K562 (cell line): Measurements from ENCODE around the gene FBLN2. TPM values are rescaled to one million over a fixed set of nuclear protein-coding genes. Genes with fewer than 3 reads are reported as not detected.

Experiments used
- BCL6 ChIP-seq: fragments of 250-450 bp; sonication (Bioruptor Pico); IDR thresholded peaks from 2 replicates; pipeline ENCODE4 v1.4.0; 2020
- CBFA2T2 ChIP-seq: fragments of 450-650 bp; conservative IDR thresholded peaks from 2 replicates; pipeline ENCODE4 v1.6.1; 2017; ENCODE audit warnings: mild to moderate bottlenecking
- COPS2 ChIP-seq: fragments of 450-650 bp; conservative IDR thresholded peaks from 2 replicates; pipeline ENCODE4 v1.6.1; 2016; ENCODE audit warnings: mild to moderate bottlenecking, moderate library complexity
- DMBX1 ChIP-seq: fragments of 250-450 bp; sonication (Bioruptor Pico); IDR thresholded peaks from 2 replicates; pipeline ENCODE4 v1.8.0; 2022; ENCODE audit warnings: inconsistent platforms, mild to moderate bottlenecking, moderate library complexity, borderline replicate concordance
- E2F8 ChIP-seq: fragments of 450-650 bp; IDR thresholded peaks from 2 replicates; pipeline ENCODE4 v1.7.1; 2018; ENCODE audit warnings: mild to moderate bottlenecking, low read depth; ENCODE audit not compliant: partially characterized antibody
- ELF2 ChIP-seq: fragments of 250-450 bp; sonication (Bioruptor Pico); IDR thresholded peaks from 2 replicates; pipeline ENCODE4 v1.5.0; 2021; ENCODE audit warnings: mild to moderate bottlenecking
- FOXA1 ChIP-seq: fragments of 450-650 bp; IDR thresholded peaks from 2 replicates; pipeline ENCODE4 v1.6.1; 2016; ENCODE audit warnings: mild to moderate bottlenecking, borderline replicate concordance
- PYGO2 ChIP-seq: fragments of 450-650 bp; IDR thresholded peaks from 2 replicates; pipeline ENCODE4 v1.6.1; 2016; ENCODE audit warnings: mild to moderate bottlenecking, missing genetic modification characterization, moderate library complexity, missing compliant biosample characterization
- RAD51 ChIP-seq: fragments of 450-650 bp; IDR thresholded peaks from 2 replicates; pipeline ENCODE4 v1.7.1; 2016; ENCODE audit warnings: low read depth, mild to moderate bottlenecking, borderline replicate concordance
- SIN3A ChIP-seq, 2 experiments: fragments of 150-350 bp in 1 of 2; IDR thresholded peaks; 2 replicates each; pipeline ENCODE4 v1.6.1; 2011 to 2016; ENCODE audit warnings: borderline replicate concordance in 2 of 2, low read depth in 2 of 2, low read length in 2 of 2, mild to moderate bottlenecking in 2 of 2, moderate library complexity in 2 of 2; ENCODE audit not compliant: control insufficient read depth in 1 of 2
- SLC30A9 ChIP-seq: fragments of 250-450 bp; sonication (Bioruptor Pico); IDR thresholded peaks from 2 replicates; pipeline ENCODE4 v1.8.0; 2022; ENCODE audit warnings: mild to moderate bottlenecking, moderate library complexity
- SMAD1 ChIP-seq: fragments of 150-350 bp; IDR thresholded peaks from 2 replicates; pipeline ENCODE4 v1.6.1; 2014; ENCODE audit warnings: low read length, low read depth; ENCODE audit not compliant: partially characterized antibody
- ZBED1 ChIP-seq: IDR thresholded peaks from 2 replicates; pipeline ENCODE4 v1.6.1; 2014
- ZFP1 ChIP-seq: fragments of 450-650 bp; formaldehyde crosslinking; IDR thresholded peaks from 2 replicates; pipeline ENCODE4 v1.4.0; 2020; ENCODE audit warnings: mild to moderate bottlenecking, mixed read lengths
- ZSCAN29 ChIP-seq: fragments of 450-650 bp; IDR thresholded peaks from 2 replicates; pipeline ENCODE4 v1.6.1; 2017
- polyA plus RNA-seq, 8 experiments: library from polyadenylated mRNA; depleted of rRNA in 4 of 8; stranded (reverse) in 5 of 8; unstranded in 3 of 8; fragments of >200 nt; fragmentation: Nextera tagmentation in 2 of 8; fragmentation: Illumina TruSeq in 1 of 8; extraction: Ambion mirVana in 2 of 8; extraction: Trizol in 1 of 8; gene quantifications; 2 replicates each; pipeline versions ENCODE4 v1.2.1 to v1.2.3, GENCODE V29; 2011 to 2014; ENCODE audit warnings: inconsistent platforms in 1 of 8, missing spikeins in 1 of 8
- total RNA-seq, 7 experiments: library from RNA; depleted of rRNA in 6 of 7; stranded (reverse); fragments of >200 nt in 6 of 7; fragmentation: Illumina TruSeq in 2 of 7; extraction: Trizol in 2 of 7; gene quantifications; 2 replicates each; pipeline versions ENCODE4 v1.2.1 to v1.2.3, GENCODE V29; 2011 to 2021; ENCODE audit warnings: low replicate concordance in 1 of 7
- TF ChIP-seq, protein P1 (sequence below): fragments of 250-450 bp; sonication (Bioruptor Pico); IDR thresholded peaks from 2 replicates; pipeline ENCODE4 v1.5.0; 2021; ENCODE audit warnings: mild to moderate bottlenecking, moderate library complexity

FBLN2 gene
- total and polyA plus RNA-seq, 9 of the 15 experiments (the other 6 are each of a cell fraction or from before 2014, with no cell fraction given), result 0.03 to 0.10 (median 0.04) TPM; not detected in 6

GRCh38 chr3:13513051-13513912 lies 35.6 kb upstream of the FBLN2 start (continued):
- TF ChIP-seq DMBX1 (CRISPR knock-in tag) (no peak), COPS2 (no peak), E2F8 (no peak), ZSCAN29 (no peak), SLC30A9 (CRISPR knock-in tag) (no peak), ZBED1 (no peak), BCL6 (CRISPR knock-in tag) (no peak), FOXA1 (no peak), ELF2 (CRISPR knock-in tag) (no peak), CBFA2T2 (0 out of 2 replicates have a peak, but pooled peaks have one; percentile 9), PYGO2 (no peak), ZFP1 (CRISPR knock-in tag) (no peak), RAD51 (peak; percentile 72), SIN3A (IDR thresholded peaks at IDR 0.05; ENCODE audit: borderline replicate concordance in 2 of 2, control insufficient read depth in 1 of 2, low read depth in 2 of 2, low read length in 2 of 2) (no peak), SMAD1 (no peak)
- TF ChIP-seq, protein P1, sequence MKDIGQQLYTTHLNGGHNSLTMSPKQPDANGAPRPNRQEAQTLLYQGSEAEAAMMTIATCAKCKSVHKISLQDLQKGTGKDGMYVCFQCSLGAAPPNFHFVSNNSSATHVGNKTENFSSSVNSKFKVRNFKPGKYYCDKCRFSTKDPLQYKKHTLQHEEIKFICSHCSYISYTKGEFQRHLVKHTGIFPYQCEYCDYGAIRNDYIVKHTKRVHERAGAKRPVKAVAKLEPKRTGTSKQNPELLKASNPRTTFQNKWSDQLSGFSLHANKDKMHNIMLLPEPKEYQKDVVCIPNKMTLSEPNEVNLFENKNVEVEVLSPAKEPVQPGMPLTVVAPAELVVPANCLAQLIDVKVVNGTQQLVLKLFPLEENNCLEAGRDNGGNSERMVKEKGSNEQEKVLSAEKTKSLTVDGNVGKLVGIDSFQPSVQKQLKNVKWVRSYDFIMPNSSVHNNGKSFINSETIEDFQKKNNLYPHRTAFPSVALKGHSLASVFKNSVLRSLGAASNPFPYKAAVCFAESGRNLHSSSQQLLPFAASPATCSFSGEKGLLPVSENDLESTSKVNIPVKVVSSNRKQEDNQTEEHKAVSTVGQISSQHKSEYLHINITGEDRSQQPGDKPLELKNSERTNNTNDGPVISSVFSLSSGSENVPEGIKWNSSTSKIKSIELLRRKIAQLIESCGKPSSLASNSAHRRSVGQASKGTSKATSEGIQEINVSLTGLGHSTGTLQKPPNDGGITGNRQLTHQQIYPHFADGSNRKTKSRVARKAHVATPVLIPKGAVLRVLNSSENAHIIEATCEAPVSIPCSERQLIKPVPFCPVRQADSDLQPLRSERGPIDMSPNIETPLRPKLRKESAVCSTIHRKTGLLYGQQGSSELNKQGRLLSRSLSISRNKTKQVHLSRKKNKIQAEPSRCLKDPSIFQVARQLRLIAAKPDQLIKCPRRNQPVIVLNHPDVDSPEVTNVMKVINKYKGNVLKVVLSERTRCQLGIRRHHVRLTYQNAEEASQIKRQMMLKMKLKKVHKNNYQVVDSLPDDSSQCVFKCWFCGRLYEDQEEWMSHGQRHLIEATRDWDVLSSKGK (CRISPR knock-in tag), result no peak
